ENCODE measurements around the gene SLK. TPM values are rescaled to one million over a fixed set of nuclear protein-coding genes. Genes with fewer than 3 reads are reported as not detected.

Gene SLK
- polyA plus RNA-seq, 1 donor: 26.7 TPM

GRCh38 chr10:104049504-104050250, 82.7 kb downstream of the SLK start:
- DNase-seq (ENCODE audit: low read depth): no peak

- no peak for DNase-seq (ENCODE audit: low read depth)
Measured at GRCh38 chr10:104052431-104052830, 85.5 kb downstream of the SLK start.

GRCh38 chr10:104053201-104053600, 86.3 kb downstream of the SLK start:
- no peak for DNase-seq (ENCODE audit: low read depth)

GRCh38 chr10:104054430-104054829, 87.5 kb downstream of the SLK start:
- DNase-seq (ENCODE audit: low read depth): no peak

GRCh38 chr10:104056619-104057273, 89.8 kb downstream of the SLK start:
- DNase-seq (ENCODE audit: low read depth): no peak

GRCh38 chr10:104057717-104058116, 90.8 kb downstream of the SLK start:
- DNase-seq (ENCODE audit: low read depth): no peak

- no peak for DNase-seq (ENCODE audit: low read depth)
Measured at GRCh38 chr10:104059364-104059763, 92.4 kb downstream of the SLK start.

- DNase-seq (ENCODE audit: low read depth): no peak
Measured at GRCh38 chr10:104061196-104061595, 94.3 kb downstream of the SLK start.

GRCh38 chr10:104065748-104066147, 98.8 kb downstream of the SLK start:
- no peak for DNase-seq (ENCODE audit: low read depth)

- DNase-seq (ENCODE audit: low read depth): no peak
Measured at GRCh38 chr10:104066945-104067344, 100.0 kb downstream of the SLK start.

- no peak for DNase-seq (ENCODE audit: low read depth)
Measured at GRCh38 chr10:104067525-104067924, 100.6 kb downstream of the SLK start.

GRCh38 chr10:104069613-104070012, 102.7 kb downstream of the SLK start:
- DNase-seq (ENCODE audit: low read depth): no peak

GRCh38 chr10:104072786-104073185, 105.8 kb downstream of the SLK start:
- no peak for DNase-seq (ENCODE audit: low read depth)

GRCh38 chr10:104074505-104074904, 107.6 kb downstream of the SLK start:
- no peak for DNase-seq (ENCODE audit: low read depth)

- DNase-seq (ENCODE audit: low read depth): peak; percentile 11
Measured at GRCh38 chr10:104076743-104077160, 109.8 kb downstream of the SLK start.

GRCh38 chr10:104077247-104077646, 110.3 kb downstream of the SLK start:
- DNase-seq (ENCODE audit: low read depth): no peak

- DNase-seq (ENCODE audit: low read depth): no peak
Measured at GRCh38 chr10:104077663-104078151, 110.8 kb downstream of the SLK start.

Other genes starting within 250 kb of the SLK start
- 72.7 TPM for gene SH3PXD2A, start 111.6 kb upstream of the SLK start, polyA plus RNA-seq (ENCODE audit: insufficient read length)
- gene STN1, start 49.0 kb upstream of the SLK start, polyA plus RNA-seq (ENCODE audit: insufficient read length): 21.7 TPM
- gene COL17A1, start 118.7 kb downstream of the SLK start, polyA plus RNA-seq (ENCODE audit: insufficient read length): 0.23 TPM
- 5.9 TPM for gene SFR1, start 155.0 kb downstream of the SLK start, polyA plus RNA-seq (ENCODE audit: insufficient read length)